Bronchial smooth muscle cell (primary cell): Measurements from ENCODE around the gene SPATA31C2. TPM values are rescaled to one million over a fixed set of nuclear protein-coding genes. Genes with fewer than 3 reads are reported as not detected.

Source experiments
- total RNA-seq: library from RNA; depleted of rRNA; stranded (reverse); fragments of >200 nt; gene quantifications from 2 replicates; pipeline ENCODE4 v1.2.1, GENCODE V29; 2014

The SPATA31C2 gene
- not detected in 2 replicates for total RNA-seq

DNA sequence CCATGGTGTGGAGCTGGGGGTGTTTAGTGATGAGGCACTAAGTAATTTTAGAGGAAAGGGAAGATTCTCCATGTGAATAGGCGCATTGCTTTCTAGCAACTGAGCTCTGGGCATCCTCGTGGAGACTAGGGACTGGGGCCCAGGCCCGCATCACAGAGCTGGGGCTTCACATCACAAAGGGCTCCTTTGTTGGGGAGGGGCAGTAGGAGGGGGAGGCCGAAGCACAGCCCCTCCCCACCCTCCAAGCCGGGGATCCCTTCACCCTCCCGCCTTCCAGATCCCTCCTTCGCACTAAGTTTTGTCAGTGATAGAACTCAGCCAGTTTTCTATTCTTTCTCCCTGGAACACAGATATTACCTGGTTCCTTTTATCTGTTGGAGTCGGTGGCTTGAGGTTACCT is at the start of gene SPATA31C2:
TSS of gene SPATA31C2 (minus strand) at position 101 of the 400 bp plus-strand sequence. CDS start at position 72, 29 bp downstream.

Other genes with a start within 250 kb of the SPATA31C2 start
- not detected in 2 replicates for gene SPATA31C1, start 220.5 kb downstream of the SPATA31C2 start, total RNA-seq
- gene CDK20, start 163.9 kb downstream of the SPATA31C2 start, total RNA-seq = 8.8 and 11.6 TPM in 2 replicates
- 88.0 and 117 TPM in 2 replicates for gene SPIN1, start 250.0 kb upstream of the SPATA31C2 start, total RNA-seq